NCI-H524 treated with DMSO at 0.1 percent for 48 hours (cell line): ENCODE measurements around the gene BTBD9.

ENCODE experiments used
- DNase-seq: peaks from one replicate; lab custom pipeline; 2025; lab: John Stamatoyannopoulos, UW

BTBD9 gene

GRCh38 chr6:38507173-38507572 is 132.6 kb downstream of the BTBD9 start:
- DNase-seq, result no peak

- DNase-seq, result no peak
These were observed 133.9 kb downstream of the BTBD9 start for GRCh38 chr6:38505826-38506225.

GRCh38 chr6:38504996-38505395 is 134.7 kb downstream of the BTBD9 start:
- no peak for DNase-seq

GRCh38 chr6:38503960-38504682 is 135.6 kb downstream of the BTBD9 start:
- no peak for DNase-seq

- peak; percentile 74 for DNase-seq
These were observed 136.5 kb downstream of the BTBD9 start for GRCh38 chr6:38503032-38503773.

- DNase-seq, result no peak
These were observed 137.3 kb downstream of the BTBD9 start for GRCh38 chr6:38502423-38502822.

GRCh38 chr6:38501931-38502330 is 137.8 kb downstream of the BTBD9 start:
- DNase-seq, result peak; percentile 95

- no peak for DNase-seq
These were observed 140.1 kb downstream of the BTBD9 start for GRCh38 chr6:38499529-38500096.

- no peak for DNase-seq
These were observed 140.8 kb downstream of the BTBD9 start for GRCh38 chr6:38498805-38499445.

- DNase-seq, result no peak
These were observed 141.6 kb downstream of the BTBD9 start for GRCh38 chr6:38498085-38498484.

- no peak for DNase-seq
These were observed 142.2 kb downstream of the BTBD9 start for GRCh38 chr6:38497546-38497945.

GRCh38 chr6:38495922-38496635 is 143.7 kb downstream of the BTBD9 start:
- no peak for DNase-seq

- no peak for DNase-seq
These were observed 144.2 kb downstream of the BTBD9 start for GRCh38 chr6:38495518-38495917.

- no peak for DNase-seq
These were observed 145.7 kb downstream of the BTBD9 start for GRCh38 chr6:38493931-38494547.

GRCh38 chr6:38492031-38492430 is 147.7 kb downstream of the BTBD9 start:
- no peak for DNase-seq

GRCh38 chr6:38489951-38490350 is 149.8 kb downstream of the BTBD9 start:
- peak; percentile 92 for DNase-seq

GRCh38 chr6:38487423-38487822 is 152.3 kb downstream of the BTBD9 start:
- DNase-seq, result no peak

GRCh38 chr6:38485488-38485887 is 154.2 kb downstream of the BTBD9 start:
- DNase-seq, result no peak

GRCh38 chr6:38484656-38485055 is 155.1 kb downstream of the BTBD9 start:
- DNase-seq, result no peak

- DNase-seq, result no peak
These were observed 156.2 kb downstream of the BTBD9 start for GRCh38 chr6:38483526-38483925.

- no peak for DNase-seq
These were observed 157.3 kb downstream of the BTBD9 start for GRCh38 chr6:38482466-38482865.

- DNase-seq, result no peak
These were observed 157.9 kb downstream of the BTBD9 start for GRCh38 chr6:38481851-38482250.
